Gastroesophageal sphincter (tissue), 3 donors: ENCODE data around the gene ACKR3.

Experiments
- POLR2A ChIP-seq, 2 donors: fragments of 450-650 bp; IDR thresholded peaks; one replicate each; pipeline ENCODE4 v1.6.1; 2017; ENCODE audit warnings: antibody characterized with exemption in 2 of 2, mild to moderate bottlenecking in 2 of 2, moderate library complexity in 1 of 2
- TF ChIP-seq, protein P1 (sequence below), 4 experiments: fragments of 200-600 bp in 2 of 4; fragments of 450-650 bp in 2 of 4; sonication (generic) in 1 of 4; IDR thresholded peaks; one replicate each; pipeline ENCODE4 v1.5.1; 2017 to 2019; ENCODE audit warnings: antibody characterized with exemption in 4 of 4, mild to moderate bottlenecking in 2 of 4, moderate library complexity in 2 of 4

DNA sequence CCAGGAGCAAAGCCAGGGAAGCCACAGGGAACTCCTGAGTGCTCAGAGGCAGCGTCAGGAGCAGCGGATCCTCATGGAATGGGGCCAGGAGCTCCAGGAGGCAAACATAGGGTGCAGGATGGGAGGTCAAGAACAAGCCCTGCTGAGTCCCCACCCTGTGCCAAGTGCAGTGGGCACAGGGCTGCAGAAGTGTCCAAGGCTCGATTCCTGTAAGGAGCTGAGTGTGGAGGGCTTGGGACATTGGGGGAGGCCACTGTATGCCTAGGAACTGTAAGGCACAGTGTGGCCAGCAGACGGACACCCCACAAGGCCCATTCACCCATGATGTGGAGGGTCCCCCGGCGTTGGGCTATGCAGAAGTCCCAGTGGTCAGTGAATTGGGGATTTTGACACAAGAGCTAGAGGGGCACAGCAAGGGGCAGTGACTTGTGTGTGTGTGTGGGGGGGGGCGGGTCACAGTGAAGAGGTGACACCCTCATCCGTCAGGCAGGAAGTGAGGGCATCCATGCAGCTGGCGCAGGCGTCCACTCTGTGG lies 55.6 kb downstream of the ACKR3 start:
- TF ChIP-seq, protein P1, sequence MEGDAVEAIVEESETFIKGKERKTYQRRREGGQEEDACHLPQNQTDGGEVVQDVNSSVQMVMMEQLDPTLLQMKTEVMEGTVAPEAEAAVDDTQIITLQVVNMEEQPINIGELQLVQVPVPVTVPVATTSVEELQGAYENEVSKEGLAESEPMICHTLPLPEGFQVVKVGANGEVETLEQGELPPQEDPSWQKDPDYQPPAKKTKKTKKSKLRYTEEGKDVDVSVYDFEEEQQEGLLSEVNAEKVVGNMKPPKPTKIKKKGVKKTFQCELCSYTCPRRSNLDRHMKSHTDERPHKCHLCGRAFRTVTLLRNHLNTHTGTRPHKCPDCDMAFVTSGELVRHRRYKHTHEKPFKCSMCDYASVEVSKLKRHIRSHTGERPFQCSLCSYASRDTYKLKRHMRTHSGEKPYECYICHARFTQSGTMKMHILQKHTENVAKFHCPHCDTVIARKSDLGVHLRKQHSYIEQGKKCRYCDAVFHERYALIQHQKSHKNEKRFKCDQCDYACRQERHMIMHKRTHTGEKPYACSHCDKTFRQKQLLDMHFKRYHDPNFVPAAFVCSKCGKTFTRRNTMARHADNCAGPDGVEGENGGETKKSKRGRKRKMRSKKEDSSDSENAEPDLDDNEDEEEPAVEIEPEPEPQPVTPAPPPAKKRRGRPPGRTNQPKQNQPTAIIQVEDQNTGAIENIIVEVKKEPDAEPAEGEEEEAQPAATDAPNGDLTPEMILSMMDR (IDR thresholded peaks at IDR 0.05) = no peak
- no peak for TF ChIP-seq POLR2A (IDR thresholded peaks at IDR 0.05)
